Smooth muscle cell of the brain vasculature (primary cell): ENCODE measurements around the gene ARMC10.
"Not testable (repeated sequence)": the region's sequence is repeated elsewhere in the genome, so short reads cannot be mapped to it uniquely, and the experiment has no call there.

Experiments used
- DNase-seq: peaks from one replicate; pipeline ENCODE4 v3.0.0-alpha.2; 2012; ENCODE audit warnings: low read depth, low spot score

The ARMC10 gene

DNA sequence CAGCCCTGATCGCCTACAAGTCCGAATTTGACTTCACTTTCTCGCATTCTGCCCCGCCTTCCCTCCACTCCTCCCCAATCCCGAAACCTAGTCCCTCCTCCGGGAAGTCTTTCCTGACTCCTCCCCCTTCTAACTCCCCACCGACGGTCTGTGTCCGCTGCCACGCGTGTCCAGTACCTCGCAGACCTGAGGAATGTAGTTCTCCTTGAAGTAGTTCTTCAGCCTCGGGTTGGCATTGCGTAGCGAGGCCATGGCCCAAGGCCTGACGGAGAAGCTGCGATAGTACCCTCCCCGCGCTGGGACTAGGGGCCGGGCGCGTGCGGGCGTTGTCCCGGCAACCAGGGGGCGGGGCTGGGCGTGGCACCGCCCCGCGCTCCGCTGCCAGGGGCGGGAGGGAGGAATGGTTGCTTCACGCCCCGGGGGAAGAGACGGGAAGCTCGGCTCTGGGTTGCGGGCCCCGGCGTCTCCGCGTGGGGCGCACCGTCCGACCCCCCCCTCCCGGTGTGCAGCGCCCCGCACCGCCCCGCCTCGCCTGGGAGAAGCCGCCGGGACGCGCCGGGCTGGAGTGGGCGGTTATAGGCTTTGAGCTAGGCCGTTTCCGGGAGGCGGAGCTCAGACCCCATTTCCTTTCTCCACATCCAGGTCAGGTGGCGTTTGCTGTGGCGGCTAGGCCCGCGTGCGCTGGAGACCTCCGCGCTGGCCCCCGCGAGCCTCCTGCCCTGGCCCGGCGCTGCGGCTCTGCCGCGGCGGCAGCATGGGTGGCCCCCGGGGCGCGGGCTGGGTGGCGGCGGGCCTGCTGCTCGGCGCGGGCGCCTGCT, at the start of gene ARMC10, which contains the start of gene FBXL13:
Gene ARMC10 (plus strand): TSS at position 622 of the 818 bp plus-strand sequence. CDS start 133 bp downstream, at position 755.
Gene FBXL13 (minus strand): TSS at position 278 of the 818 bp plus-strand sequence.
- peak; percentile 78 for DNase-seq

GRCh38 chr7:103025341-103025740, 49.6 kb upstream of the ARMC10 start:
- DNase-seq = no peak

DNA sequence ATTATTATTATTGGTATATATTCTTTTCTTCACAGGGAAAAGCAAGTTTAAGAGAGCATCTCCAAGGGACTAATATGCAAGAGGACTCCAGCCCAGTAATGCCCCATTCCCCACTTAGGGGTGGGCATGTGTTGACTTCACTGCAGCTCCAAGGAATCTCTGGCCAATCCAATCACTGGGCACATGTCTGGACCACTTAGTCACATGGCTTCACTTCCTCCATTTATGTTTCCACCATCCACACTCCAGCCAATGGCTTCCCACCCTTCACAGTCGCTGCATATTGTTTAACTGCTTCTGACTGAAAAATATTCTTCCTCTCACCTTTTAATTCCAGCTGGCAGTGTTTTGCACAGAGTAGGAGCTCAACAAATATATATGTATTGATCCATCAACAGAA, 43.9 kb upstream of the ARMC10 start:
- no peak for DNase-seq

DNA sequence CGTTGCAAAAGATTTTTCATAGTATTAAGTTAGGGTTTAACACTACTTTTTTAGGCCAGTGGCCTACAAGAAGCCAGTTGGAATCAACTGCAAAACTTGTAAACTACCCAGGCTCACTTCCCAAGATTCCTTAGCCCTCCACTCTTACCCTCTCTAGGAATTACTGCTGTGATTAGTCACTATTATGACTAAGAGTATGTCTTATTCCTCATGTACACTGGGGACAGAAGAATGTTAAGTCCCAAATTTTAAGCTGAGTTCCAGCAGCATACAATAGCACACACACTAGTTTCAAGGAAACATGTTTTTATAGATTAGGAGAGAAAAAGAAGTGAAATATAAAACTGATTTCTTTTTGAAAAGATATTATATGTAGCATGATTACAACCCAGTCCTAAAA, 43.2 kb upstream of the ARMC10 start:
- no peak for DNase-seq

DNA sequence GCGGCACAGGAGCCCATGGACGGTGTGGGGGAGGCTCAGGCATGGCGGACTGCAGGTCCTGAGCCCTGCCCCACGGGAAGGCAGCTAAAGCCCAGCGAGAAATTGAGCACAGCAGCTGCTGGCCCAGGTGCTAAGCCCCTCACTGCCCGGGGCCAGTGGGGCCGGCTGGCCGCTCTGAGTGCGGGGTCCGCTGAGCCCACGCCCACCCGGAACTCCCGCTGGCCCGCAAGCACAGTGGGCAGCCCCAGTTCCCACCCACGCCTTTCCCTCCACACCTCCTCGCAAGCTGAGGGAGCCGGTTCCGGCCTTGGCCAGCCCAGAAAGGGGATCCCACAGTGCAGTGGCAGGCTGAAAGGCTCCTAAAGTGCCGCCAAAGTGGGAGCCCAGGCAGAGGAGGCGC, 40.6 kb upstream of the ARMC10 start:
- not testable (repeated sequence) for DNase-seq

DNA sequence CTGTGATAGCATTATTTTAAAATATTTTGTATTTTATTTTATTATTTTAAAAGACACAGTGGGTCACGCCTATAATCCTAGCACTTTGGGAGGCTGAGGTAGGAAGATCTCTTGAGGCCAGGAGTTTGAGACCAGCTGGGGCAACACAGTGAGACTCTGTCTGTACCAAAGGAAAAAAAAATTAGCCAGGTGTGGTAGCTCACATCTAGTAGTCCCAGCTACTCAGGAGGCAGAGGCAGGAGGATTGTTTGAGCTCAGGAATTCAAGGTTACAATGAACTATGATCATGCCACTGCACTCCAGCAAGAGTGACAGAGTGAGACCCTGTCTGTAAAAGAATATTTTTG, 37.5 kb upstream of the ARMC10 start:
- DNase-seq = no peak

DNA sequence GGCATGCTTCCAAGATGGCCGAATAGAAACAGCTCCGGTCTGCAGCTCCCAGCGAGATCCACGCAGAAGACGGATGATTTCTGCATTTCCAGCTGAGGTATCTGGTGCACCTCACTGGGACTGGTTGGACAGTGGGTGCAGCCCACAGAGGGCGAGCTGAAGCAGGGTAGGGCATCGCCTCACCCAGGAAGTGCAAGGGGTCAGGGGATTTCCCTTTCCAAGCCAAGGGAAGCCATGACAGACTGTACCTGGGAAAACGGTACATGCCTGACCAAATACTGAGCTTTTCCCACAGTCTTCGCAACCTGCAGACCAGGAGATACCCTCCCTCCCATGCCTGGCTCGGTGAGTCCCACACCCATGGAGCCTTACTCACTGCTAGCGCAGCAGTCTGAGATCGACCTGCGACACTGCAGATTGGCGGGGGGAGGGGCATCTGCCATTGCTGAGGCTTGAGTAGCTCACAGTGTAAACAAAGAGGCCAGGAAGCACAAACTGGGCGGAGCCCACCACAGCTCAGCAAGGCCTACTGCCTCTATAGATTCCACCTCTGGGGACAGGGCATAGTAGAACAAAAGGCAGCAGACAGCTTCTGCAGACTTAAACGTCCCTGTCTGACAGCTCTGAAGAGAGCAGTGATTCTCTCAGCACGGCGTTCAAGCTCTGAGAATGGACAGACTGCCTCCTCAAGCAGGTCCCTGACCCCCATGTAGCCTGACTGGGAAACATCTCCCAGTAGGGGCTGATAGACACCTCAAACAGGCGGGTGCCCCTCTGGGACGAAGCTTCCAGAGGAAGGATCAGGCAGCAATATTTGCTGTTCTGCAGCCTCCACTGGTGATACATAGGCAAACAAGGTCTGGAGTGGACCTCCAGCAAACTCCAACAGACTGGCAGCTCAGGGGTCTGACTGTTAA, 36.9 kb upstream of the ARMC10 start:
- not testable (repeated sequence) for DNase-seq

DNA sequence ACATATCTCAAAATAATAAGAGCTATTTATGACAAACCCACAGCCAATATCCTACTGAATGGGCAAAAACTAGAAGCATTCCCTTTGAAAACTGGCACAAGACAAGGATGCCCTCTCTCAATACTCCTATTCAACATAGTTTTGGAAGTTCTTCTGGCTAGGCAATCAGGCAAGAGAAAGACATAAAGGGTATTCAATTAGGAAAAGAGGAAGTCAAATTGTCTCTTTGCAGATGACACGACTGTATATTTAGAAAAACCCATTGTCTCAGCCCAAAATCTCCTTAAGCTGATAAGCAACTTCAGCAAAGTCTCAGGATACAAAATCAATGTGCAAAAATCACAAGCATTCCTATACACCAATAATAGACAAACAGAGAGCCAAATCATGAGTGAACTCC, 33.1 kb upstream of the ARMC10 start:
- DNase-seq = not testable (repeated sequence)

GRCh38 chr7:103048833-103049232, 26.1 kb upstream of the ARMC10 start:
- DNase-seq = no peak

GRCh38 chr7:103051519-103051918, 23.4 kb upstream of the ARMC10 start:
- DNase-seq = no peak

DNA sequence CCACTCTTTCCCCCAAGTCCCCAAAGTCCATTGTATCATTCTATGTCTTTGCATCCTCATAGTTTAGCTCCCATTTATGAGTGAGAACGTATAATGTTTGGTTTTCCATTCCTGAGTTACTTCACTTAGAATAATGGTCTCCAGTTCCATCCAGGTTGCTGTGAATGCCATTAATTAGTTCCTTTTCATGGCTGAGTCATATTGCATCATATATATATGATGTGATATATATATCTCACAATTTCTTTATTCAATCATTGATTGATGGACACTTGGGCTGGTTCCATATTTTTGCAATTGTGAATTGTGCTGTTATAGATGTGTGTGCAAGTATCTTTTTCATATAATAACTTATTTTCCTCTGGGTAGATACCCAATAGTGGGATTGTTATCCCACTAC, 18.9 kb upstream of the ARMC10 start:
- DNase-seq = not testable (repeated sequence)

DNA sequence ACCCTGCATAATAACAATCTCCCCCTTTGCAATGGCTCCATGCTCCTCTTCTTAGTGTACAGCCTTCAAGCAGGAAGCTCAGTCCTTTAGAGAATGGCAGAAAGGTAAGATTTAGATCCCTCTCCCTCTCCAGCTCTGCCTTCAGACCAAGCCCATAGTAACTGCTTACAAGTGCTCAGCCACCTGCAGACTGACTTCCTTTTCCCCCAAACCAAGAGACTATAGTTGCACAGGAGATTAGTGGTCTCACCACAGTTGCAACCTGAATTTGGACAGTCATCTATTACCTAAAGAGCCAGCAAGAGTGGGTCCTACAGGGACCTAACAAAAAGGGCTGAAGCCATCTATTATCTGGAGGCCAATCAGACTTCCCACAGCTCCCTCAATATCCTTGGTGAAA, 16.8 kb upstream of the ARMC10 start:
- DNase-seq = no peak

DNA sequence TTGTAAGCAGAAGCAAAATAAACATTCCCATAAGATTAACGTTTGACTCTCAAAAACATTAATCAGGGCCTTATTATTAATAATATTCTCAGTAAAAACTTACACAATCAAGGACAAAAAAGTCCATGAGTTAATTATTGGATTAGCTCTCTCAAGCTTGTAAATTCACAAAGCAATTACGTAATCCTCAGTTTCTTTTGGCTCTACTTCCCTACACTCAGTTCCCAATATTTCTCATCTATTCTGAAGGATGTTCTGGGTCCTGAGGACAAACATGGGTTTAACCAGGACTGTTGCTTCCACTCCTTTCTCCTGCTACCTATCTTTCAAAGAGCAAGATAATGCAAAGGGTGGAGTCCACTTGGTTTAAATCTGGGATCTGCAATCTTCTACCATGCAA, 15.5 kb upstream of the ARMC10 start:
- DNase-seq = no peak

- DNase-seq = no peak
These were observed 11.0 kb upstream of the ARMC10 start for GRCh38 chr7:103063895-103064294.

- DNase-seq = no peak
These were observed 9.3 kb upstream of the ARMC10 start for GRCh38 chr7:103065667-103066066.

GRCh38 chr7:103068414-103069403, 6.2 kb upstream of the ARMC10 start:
- DNase-seq = no peak

- DNase-seq = no peak
These were observed 3.9 kb upstream of the ARMC10 start for GRCh38 chr7:103071000-103071399.

DNA sequence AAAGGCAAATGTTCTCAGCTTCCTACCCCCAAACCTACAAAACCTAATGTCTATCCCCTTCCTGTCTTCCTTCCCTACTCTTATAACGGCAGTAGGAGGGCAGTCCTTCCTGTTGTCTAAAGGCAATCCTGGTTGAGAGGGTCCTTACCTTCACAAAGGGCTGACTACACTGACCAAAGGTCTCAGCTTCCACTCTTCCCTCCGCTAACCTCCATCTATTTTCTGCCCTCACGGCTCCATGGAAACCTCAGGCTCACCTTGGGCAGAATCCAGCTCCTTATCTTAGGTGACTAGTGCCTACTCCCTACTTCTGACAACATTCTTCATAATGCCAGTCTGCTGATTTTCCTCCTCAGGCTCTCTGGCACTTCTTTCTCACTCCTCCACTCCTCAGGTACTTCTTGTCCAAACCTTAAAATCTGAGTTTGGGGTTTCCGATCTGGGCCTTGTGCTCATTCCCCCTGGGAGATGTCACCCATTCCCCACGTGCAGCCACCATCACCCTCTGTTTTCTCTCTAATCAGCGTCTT, 886 bp upstream of the ARMC10 start:
- DNase-seq = peak; percentile 7

- DNase-seq = peak; percentile 9
These were observed 488 bp downstream of the ARMC10 start for GRCh38 chr7:103075337-103075918.

- no peak for DNase-seq
These were observed 1.8 kb downstream of the ARMC10 start for GRCh38 chr7:103076764-103077163.

DNA sequence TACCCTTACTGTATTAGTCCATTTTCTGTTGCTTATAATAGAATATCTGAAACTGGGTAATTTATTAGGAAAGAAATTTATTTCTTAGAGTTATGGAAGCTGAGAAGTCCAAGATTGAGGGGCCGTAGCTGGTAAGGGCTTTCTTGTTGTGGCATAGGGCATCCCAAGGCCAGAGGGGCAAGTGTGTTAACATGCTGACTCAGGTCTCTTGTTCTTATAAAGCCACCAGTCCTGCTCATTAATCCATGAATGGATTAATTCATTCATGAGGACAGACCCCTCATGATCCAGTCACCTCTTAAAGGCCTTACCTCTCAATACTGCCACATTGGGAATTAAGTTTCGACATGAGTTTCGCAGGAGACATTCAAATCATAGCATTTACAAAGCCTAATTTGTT, 2.4 kb downstream of the ARMC10 start:
- no peak for DNase-seq
